ENCODE results near the gene CEP68.

DNA sequence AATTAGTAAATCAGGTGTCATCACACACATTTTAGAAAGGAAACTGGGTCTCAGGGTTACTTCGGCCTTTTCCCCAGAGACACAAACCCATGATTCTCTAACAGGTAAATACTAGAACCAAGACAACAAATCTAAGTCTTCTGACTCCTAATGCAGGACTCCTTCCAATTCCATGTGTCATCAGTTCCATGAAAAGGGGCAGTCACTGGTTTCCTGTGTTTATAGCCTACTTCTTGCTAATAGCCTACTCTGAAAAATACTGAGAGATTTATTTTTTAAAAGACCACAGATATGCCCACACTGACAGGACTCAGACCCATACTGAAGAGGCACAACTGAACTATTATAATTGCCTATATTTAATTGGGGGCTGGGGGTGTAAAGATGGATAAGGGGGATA, 40.7 kb downstream of the CEP68 start:
- TF ChIP-seq, protein P1, sequence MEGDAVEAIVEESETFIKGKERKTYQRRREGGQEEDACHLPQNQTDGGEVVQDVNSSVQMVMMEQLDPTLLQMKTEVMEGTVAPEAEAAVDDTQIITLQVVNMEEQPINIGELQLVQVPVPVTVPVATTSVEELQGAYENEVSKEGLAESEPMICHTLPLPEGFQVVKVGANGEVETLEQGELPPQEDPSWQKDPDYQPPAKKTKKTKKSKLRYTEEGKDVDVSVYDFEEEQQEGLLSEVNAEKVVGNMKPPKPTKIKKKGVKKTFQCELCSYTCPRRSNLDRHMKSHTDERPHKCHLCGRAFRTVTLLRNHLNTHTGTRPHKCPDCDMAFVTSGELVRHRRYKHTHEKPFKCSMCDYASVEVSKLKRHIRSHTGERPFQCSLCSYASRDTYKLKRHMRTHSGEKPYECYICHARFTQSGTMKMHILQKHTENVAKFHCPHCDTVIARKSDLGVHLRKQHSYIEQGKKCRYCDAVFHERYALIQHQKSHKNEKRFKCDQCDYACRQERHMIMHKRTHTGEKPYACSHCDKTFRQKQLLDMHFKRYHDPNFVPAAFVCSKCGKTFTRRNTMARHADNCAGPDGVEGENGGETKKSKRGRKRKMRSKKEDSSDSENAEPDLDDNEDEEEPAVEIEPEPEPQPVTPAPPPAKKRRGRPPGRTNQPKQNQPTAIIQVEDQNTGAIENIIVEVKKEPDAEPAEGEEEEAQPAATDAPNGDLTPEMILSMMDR (IDR thresholded peaks at IDR 0.05): no peak
- TF ChIP-seq POLR2AphosphoS5 (IDR thresholded peaks at IDR 0.05) (no peak), POLR2A (IDR thresholded peaks at IDR 0.05) (no peak), EP300 (IDR thresholded peaks at IDR 0.05) (no peak)
